PC-3 (cell line): ENCODE measurements around the gene SLC25A18.

Source experiments
- EZH2 ChIP-seq: fragments of 300-600 bp; sonication (generic); IDR thresholded peaks from one replicate; pipeline ENCODE4 v1.6.1; 2017; ENCODE audit warnings: antibody characterized with exemption, mild to moderate bottlenecking, low read length; ENCODE audit not compliant: unreplicated experiment
- TF ChIP-seq, protein P1 (sequence below): fragments of 300-600 bp; sonication (generic); conservative IDR thresholded peaks from 2 replicates; pipeline ENCODE4 v1.5.1; 2017; ENCODE audit warnings: antibody characterized with exemption, low read depth, mild to moderate bottlenecking, low read length

GRCh38 chr22:17570851-17571631 lies 7.7 kb downstream of the SLC25A18 start:
- TF ChIP-seq, protein P1, sequence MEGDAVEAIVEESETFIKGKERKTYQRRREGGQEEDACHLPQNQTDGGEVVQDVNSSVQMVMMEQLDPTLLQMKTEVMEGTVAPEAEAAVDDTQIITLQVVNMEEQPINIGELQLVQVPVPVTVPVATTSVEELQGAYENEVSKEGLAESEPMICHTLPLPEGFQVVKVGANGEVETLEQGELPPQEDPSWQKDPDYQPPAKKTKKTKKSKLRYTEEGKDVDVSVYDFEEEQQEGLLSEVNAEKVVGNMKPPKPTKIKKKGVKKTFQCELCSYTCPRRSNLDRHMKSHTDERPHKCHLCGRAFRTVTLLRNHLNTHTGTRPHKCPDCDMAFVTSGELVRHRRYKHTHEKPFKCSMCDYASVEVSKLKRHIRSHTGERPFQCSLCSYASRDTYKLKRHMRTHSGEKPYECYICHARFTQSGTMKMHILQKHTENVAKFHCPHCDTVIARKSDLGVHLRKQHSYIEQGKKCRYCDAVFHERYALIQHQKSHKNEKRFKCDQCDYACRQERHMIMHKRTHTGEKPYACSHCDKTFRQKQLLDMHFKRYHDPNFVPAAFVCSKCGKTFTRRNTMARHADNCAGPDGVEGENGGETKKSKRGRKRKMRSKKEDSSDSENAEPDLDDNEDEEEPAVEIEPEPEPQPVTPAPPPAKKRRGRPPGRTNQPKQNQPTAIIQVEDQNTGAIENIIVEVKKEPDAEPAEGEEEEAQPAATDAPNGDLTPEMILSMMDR: no peak
- no peak for TF ChIP-seq EZH2
